SK-N-SH treated with all-trans-retinoic acid at 6 μM for 48 hours (cell line): Measurements from ENCODE around the gene ARAP2.

ENCODE experiments used
- ATAC-seq: fragments of 200-7000 bp; cut with Tn5 transposase; 3 replicates; pipeline ENCODE4 v1.9.1; 2020; ENCODE audit warnings: mild to moderate bottlenecking, moderate library complexity
- ARNTL ChIP-seq: fragments of 450-650 bp; formaldehyde crosslinking; IDR thresholded peaks from 2 replicates; pipeline ENCODE4 v1.5.0; 2020; ENCODE audit warnings: low read depth, mild to moderate bottlenecking, moderate library complexity, borderline replicate concordance
- BACH2 ChIP-seq: fragments of 250-450 bp; sonication (Bioruptor Pico); IDR thresholded peaks from 2 replicates; pipeline ENCODE4 v1.9.0; 2021; ENCODE audit warnings: mild to moderate bottlenecking, borderline replicate concordance
- CSDC2 ChIP-seq: fragments of 250-450 bp; sonication (Bioruptor Pico); IDR thresholded peaks from 2 replicates; pipeline ENCODE4 v1.5.0; 2020; ENCODE audit warnings: mild to moderate bottlenecking, moderate library complexity
- ESRRG ChIP-seq: fragments of 250-450 bp; sonication (Bioruptor Pico); IDR thresholded peaks from 2 replicates; pipeline ENCODE4 v1.6.1; 2021; ENCODE audit warnings: mild to moderate bottlenecking
- GLIS3 ChIP-seq: fragments of 250-450 bp; sonication (Bioruptor Pico); IDR thresholded peaks from 2 replicates; pipeline ENCODE4 v1.5.0; 2020; ENCODE audit warnings: mild to moderate bottlenecking, moderate library complexity
- ISL1 ChIP-seq: fragments of 250-450 bp; sonication (Bioruptor Pico); IDR thresholded peaks from 2 replicates; pipeline ENCODE4 v2.1.2; 2022; ENCODE audit warnings: mild to moderate bottlenecking, moderate library complexity
- OSR1 ChIP-seq: fragments of 250-450 bp; sonication (Bioruptor Pico); IDR thresholded peaks from 2 replicates; pipeline ENCODE4 v1.8.0; 2022; ENCODE audit warnings: moderate library complexity, mild to moderate bottlenecking, inconsistent platforms
- PPARA ChIP-seq: fragments of 250-450 bp; sonication (Bioruptor Pico); IDR thresholded peaks from 2 replicates; pipeline ENCODE4 v1.5.0; 2020; ENCODE audit warnings: mild to moderate bottlenecking, borderline replicate concordance
- RARB ChIP-seq: fragments of 250-450 bp; sonication (Bioruptor Pico); IDR thresholded peaks from 2 replicates; pipeline ENCODE4 v1.8.0; 2021; ENCODE audit warnings: mild to moderate bottlenecking, moderate library complexity
- SNAI2 ChIP-seq: fragments of 250-450 bp; sonication (Bioruptor Pico); IDR thresholded peaks from 2 replicates; pipeline ENCODE4 v1.5.0; 2020; ENCODE audit warnings: mild to moderate bottlenecking, moderate library complexity
- TCF4 ChIP-seq: fragments of 250-450 bp; sonication (Bioruptor Pico); IDR thresholded peaks from 2 replicates; pipeline ENCODE4 v1.8.0; 2021; ENCODE audit warnings: mild to moderate bottlenecking, moderate library complexity, borderline replicate concordance
- TOX ChIP-seq: fragments of 250-450 bp; sonication (Bioruptor Pico); IDR thresholded peaks from 2 replicates; pipeline ENCODE4 v1.8.0; 2021; ENCODE audit warnings: mild to moderate bottlenecking, moderate library complexity, borderline replicate concordance
- ZC3H10 ChIP-seq: fragments of 250-450 bp; sonication (Bioruptor Pico); IDR thresholded peaks from 2 replicates; pipeline ENCODE4 v1.5.1; 2021; ENCODE audit warnings: mild to moderate bottlenecking, moderate library complexity
- ZFP30 ChIP-seq: fragments of 450-650 bp; formaldehyde crosslinking; IDR thresholded peaks from 2 replicates; pipeline ENCODE4 v1.5.0; 2022; ENCODE audit warnings: mild to moderate bottlenecking, moderate library complexity
- ZNF565 ChIP-seq: fragments of 450-650 bp; formaldehyde crosslinking; conservative IDR thresholded peaks from 2 replicates; pipeline ENCODE4 v1.5.0; 2020; ENCODE audit warnings: low read depth, mild to moderate bottlenecking, moderate library complexity
- ZNF70 ChIP-seq: fragments of 450-650 bp; formaldehyde crosslinking; IDR thresholded peaks from 2 replicates; pipeline ENCODE4 v1.5.0; 2020; ENCODE audit warnings: mild to moderate bottlenecking, moderate library complexity
- ZNF8 ChIP-seq: fragments of 450-650 bp; formaldehyde crosslinking; IDR thresholded peaks from 2 replicates; pipeline ENCODE4 v1.5.0; 2020; ENCODE audit warnings: mild to moderate bottlenecking, moderate library complexity
- TF ChIP-seq, protein P1 (sequence below): fragments of 250-450 bp; sonication (Bioruptor Pico); IDR thresholded peaks from 2 replicates; pipeline ENCODE4 v1.5.1; 2020; ENCODE audit warnings: low read depth, mild to moderate bottlenecking, moderate library complexity
- TF ChIP-seq, protein P2 (sequence below): fragments of 250-450 bp; sonication (Bioruptor Pico); IDR thresholded peaks from 2 replicates; pipeline ENCODE4 v1.5.0; 2020; ENCODE audit warnings: mild to moderate bottlenecking, moderate library complexity
- TF ChIP-seq, protein P3 (sequence below): fragments of 250-450 bp; sonication (Bioruptor Pico); IDR thresholded peaks from 2 replicates; pipeline ENCODE4 v1.8.0; 2020; ENCODE audit warnings: mild to moderate bottlenecking, moderate library complexity, borderline replicate concordance
- TF ChIP-seq, protein P4 (sequence below): fragments of 250-450 bp; sonication (Bioruptor Pico); IDR thresholded peaks from 2 replicates; pipeline ENCODE4 v1.5.1; 2021; ENCODE audit warnings: mild to moderate bottlenecking, moderate library complexity
- TF ChIP-seq, protein P5 (sequence below): fragments of 250-450 bp; sonication (Bioruptor Pico); IDR thresholded peaks from 2 replicates; pipeline ENCODE4 v1.8.0; 2021; ENCODE audit warnings: low read depth, mild to moderate bottlenecking, moderate library complexity, borderline replicate concordance

Gene ARAP2

DNA sequence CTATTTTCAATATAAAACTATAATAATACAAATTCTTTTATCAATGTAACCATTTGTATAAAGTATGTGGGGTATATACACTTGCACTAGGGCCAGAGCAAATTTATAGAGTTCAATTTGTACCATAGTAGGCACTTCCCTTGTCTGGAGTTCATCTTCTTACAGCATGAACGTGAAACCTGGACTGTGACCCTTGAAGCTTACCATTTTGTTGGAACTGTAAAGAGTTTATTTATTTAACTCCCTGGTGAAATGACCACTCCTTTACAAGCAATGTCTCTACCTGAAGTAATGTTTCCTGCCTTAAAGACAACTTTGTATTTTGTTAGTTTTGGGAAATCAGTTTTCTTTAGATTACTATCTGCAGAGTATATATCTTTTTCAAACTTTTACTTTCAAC, 188.2 kb downstream of the ARAP2 start:
- no peak for ATAC-seq
- TF ChIP-seq ARNTL (no peak), ISL1 (CRISPR knock-in tag) (no peak), CSDC2 (CRISPR knock-in tag) (no peak), ZC3H10 (no peak), ZNF70 (CRISPR knock-in tag) (no peak), TCF4 (CRISPR knock-in tag) (no peak), ZNF565 (no peak), RARB (CRISPR knock-in tag) (no peak), TOX (no peak), GLIS3 (CRISPR knock-in tag) (no peak)
- TF ChIP-seq, protein P1, sequence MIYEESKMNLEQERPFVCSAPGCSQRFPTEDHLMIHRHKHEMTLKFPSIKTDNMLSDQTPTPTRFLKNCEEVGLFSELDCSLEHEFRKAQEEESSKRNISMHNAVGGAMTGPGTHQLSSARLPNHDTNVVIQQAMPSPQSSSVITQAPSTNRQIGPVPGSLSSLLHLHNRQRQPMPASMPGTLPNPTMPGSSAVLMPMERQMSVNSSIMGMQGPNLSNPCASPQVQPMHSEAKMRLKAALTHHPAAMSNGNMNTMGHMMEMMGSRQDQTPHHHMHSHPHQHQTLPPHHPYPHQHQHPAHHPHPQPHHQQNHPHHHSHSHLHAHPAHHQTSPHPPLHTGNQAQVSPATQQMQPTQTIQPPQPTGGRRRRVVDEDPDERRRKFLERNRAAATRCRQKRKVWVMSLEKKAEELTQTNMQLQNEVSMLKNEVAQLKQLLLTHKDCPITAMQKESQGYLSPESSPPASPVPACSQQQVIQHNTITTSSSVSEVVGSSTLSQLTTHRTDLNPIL, result no peak
- TF ChIP-seq, protein P2, sequence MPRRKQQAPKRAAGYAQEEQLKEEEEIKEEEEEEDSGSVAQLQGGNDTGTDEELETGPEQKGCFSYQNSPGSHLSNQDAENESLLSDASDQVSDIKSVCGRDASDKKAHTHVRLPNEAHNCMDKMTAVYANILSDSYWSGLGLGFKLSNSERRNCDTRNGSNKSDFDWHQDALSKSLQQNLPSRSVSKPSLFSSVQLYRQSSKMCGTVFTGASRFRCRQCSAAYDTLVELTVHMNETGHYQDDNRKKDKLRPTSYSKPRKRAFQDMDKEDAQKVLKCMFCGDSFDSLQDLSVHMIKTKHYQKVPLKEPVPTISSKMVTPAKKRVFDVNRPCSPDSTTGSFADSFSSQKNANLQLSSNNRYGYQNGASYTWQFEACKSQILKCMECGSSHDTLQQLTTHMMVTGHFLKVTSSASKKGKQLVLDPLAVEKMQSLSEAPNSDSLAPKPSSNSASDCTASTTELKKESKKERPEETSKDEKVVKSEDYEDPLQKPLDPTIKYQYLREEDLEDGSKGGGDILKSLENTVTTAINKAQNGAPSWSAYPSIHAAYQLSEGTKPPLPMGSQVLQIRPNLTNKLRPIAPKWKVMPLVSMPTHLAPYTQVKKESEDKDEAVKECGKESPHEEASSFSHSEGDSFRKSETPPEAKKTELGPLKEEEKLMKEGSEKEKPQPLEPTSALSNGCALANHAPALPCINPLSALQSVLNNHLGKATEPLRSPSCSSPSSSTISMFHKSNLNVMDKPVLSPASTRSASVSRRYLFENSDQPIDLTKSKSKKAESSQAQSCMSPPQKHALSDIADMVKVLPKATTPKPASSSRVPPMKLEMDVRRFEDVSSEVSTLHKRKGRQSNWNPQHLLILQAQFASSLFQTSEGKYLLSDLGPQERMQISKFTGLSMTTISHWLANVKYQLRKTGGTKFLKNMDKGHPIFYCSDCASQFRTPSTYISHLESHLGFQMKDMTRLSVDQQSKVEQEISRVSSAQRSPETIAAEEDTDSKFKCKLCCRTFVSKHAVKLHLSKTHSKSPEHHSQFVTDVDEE (CRISPR knock-in tag), result no peak

DNA sequence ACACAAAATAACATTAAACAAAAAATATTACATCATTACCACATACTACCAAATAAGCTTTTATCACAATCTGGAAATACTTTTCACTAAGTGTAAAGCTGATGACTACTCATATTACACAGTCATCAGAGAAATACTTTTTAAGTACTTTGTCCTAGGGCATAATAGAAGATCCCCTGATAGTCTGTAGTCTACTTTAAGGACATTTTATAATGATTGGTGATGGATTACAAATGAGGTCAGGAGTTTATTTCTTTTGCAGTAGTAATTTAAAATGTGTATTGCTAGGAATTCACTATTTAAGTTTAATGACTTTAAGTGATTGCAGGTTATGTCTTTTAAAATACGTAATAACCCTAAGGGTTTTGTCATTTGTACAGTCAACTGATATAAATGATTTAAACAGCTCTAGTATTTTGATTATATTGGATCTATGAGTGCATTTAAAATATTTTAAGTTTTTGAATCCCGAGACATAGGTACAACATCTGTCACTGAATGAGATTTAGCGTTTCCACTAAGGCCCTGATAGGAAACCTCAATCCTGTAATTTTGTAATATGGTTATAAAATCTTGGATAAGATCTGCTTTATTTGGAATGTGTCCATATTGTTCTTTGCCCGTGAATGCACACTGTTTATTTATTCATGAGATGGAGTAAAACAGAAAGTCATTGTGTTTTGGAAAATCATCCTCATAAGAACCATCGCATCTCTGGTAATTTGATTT, 189.5 kb downstream of the ARAP2 start:
- TF ChIP-seq BACH2 (CRISPR knock-in tag) (no peak), ESRRG (no peak), ARNTL (no peak), CSDC2 (CRISPR knock-in tag) (no peak), SNAI2 (CRISPR knock-in tag) (no peak), OSR1 (no peak), TOX (no peak), PPARA (CRISPR knock-in tag) (no peak), RARB (CRISPR knock-in tag) (no peak), ZNF70 (CRISPR knock-in tag) (no peak), ZFP30 (CRISPR knock-in tag) (no peak), GLIS3 (CRISPR knock-in tag) (no peak), ZNF8 (CRISPR knock-in tag) (no peak)
- TF ChIP-seq, protein P2 (CRISPR knock-in tag), result no peak
- TF ChIP-seq, protein P3, sequence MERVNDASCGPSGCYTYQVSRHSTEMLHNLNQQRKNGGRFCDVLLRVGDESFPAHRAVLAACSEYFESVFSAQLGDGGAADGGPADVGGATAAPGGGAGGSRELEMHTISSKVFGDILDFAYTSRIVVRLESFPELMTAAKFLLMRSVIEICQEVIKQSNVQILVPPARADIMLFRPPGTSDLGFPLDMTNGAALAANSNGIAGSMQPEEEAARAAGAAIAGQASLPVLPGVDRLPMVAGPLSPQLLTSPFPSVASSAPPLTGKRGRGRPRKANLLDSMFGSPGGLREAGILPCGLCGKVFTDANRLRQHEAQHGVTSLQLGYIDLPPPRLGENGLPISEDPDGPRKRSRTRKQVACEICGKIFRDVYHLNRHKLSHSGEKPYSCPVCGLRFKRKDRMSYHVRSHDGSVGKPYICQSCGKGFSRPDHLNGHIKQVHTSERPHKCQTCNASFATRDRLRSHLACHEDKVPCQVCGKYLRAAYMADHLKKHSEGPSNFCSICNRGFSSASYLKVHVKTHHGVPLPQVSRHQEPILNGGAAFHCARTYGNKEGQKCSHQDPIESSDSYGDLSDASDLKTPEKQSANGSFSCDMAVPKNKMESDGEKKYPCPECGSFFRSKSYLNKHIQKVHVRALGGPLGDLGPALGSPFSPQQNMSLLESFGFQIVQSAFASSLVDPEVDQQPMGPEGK, result no peak
- TF ChIP-seq, protein P1, result no peak
- TF ChIP-seq, protein P4, sequence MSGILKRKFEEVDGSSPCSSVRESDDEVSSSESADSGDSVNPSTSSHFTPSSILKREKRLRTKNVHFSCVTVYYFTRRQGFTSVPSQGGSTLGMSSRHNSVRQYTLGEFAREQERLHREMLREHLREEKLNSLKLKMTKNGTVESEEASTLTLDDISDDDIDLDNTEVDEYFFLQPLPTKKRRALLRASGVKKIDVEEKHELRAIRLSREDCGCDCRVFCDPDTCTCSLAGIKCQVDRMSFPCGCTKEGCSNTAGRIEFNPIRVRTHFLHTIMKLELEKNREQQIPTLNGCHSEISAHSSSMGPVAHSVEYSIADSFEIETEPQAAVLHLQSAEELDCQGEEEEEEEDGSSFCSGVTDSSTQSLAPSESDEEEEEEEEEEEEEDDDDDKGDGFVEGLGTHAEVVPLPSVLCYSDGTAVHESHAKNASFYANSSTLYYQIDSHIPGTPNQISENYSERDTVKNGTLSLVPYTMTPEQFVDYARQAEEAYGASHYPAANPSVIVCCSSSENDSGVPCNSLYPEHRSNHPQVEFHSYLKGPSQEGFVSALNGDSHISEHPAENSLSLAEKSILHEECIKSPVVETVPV, result no peak
- TF ChIP-seq, protein P5, sequence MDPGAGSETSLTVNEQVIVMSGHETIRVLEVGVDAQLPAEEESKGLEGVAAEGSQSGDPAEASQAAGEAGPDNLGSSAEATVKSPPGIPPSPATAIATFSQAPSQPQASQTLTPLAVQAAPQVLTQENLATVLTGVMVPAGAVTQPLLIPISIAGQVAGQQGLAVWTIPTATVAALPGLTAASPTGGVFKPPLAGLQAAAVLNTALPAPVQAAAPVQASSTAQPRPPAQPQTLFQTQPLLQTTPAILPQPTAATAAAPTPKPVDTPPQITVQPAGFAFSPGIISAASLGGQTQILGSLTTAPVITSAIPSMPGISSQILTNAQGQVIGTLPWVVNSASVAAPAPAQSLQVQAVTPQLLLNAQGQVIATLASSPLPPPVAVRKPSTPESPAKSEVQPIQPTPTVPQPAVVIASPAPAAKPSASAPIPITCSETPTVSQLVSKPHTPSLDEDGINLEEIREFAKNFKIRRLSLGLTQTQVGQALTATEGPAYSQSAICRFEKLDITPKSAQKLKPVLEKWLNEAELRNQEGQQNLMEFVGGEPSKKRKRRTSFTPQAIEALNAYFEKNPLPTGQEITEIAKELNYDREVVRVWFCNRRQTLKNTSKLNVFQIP (CRISPR knock-in tag), result no peak
- no peak for ATAC-seq
